IMR-90 (cell line): Measurements from ENCODE around the gene RCHY1. TPM values are rescaled to one million over a fixed set of nuclear protein-coding genes. Genes with fewer than 3 reads are reported as not detected.

ENCODE experiments used
- ATAC-seq: fragments of 200-7000 bp; cut with Tn5 transposase; 2 replicates; pipeline ENCODE4 v1.9.1; 2020; ENCODE audit warnings: low read depth, mild to moderate bottlenecking, moderate library complexity
- BruUV-seq: library from RNA; stranded (reverse); fragments of 400-500 nt; replicated peaks from 2 replicates; lab custom pipeline; 2021; lab: Mats Ljungman, UMichigan
- CTCF ChIA-PET: fragments of 300-600 bp; formaldehyde crosslinking; extraction: SDS; loops from one replicate; lab custom pipeline; 2021; ENCODE audit warnings: antibody characterized with exemption; lab: Yijun Ruan, JAX
- POLR2A ChIA-PET: fragments of 300-600 bp; sonication (Branson Sonifier 250); formaldehyde crosslinking; loops from one replicate; lab custom pipeline; 2022; ENCODE audit warnings: antibody characterized with exemption; ENCODE audit not compliant: unreplicated experiment; lab: Charles Lee
- DNase-seq: peaks from one replicate; pipeline ENCODE4 v3.0.0; 2013
- H2AFZ ChIP-seq: replicated peaks from 2 replicates; pipeline ENCODE3; 2013; ENCODE audit warnings: low read length, mild to moderate bottlenecking; ENCODE audit not compliant: poor library complexity
- H2AK5ac ChIP-seq: 2 replicates; pipeline ENCODE4 v1.6.1; 2013; ENCODE audit warnings: low read depth, low read length, inconsistent platforms
- H2AK9ac ChIP-seq: replicated peaks from 2 replicates; pipeline ENCODE3; 2013; ENCODE audit warnings: mild to moderate bottlenecking, low read depth, low read length, moderate library complexity; ENCODE audit not compliant: poor library complexity
- H2BK120ac ChIP-seq: 2 replicates; pipeline ENCODE4 v1.6.1; 2013; ENCODE audit warnings: low read depth, low read length, inconsistent platforms
- H2BK15ac ChIP-seq: 3 replicates; pipeline ENCODE4 v1.6.1; 2013; ENCODE audit warnings: low read depth, low read length, inconsistent platforms
- H2BK20ac ChIP-seq: 2 replicates; pipeline ENCODE4 v1.6.1; 2013; ENCODE audit warnings: low read depth, mild to moderate bottlenecking, inconsistent platforms, low read length, moderate library complexity
- H2BK5ac ChIP-seq: 2 replicates; pipeline ENCODE4 v1.6.1; 2013; ENCODE audit warnings: mild to moderate bottlenecking, low read depth, low read length, inconsistent platforms; ENCODE audit not compliant: poor library complexity, severe bottlenecking
- H3K14ac ChIP-seq: replicated peaks from 2 replicates; pipeline ENCODE4 v1.6.1; 2013; ENCODE audit warnings: low read depth, low read length, inconsistent platforms
- H3K18ac ChIP-seq: 2 replicates; pipeline ENCODE4 v1.6.1; 2013; ENCODE audit warnings: low read depth, low read length, control low read depth
- H3K23ac ChIP-seq: 2 replicates; pipeline ENCODE4 v1.6.1; 2013; ENCODE audit warnings: low read depth, low read length, inconsistent platforms
- H3K27ac ChIP-seq: 2 replicates; pipeline ENCODE4 v1.5.1; 2013; ENCODE audit warnings: mild to moderate bottlenecking, control low read depth, low read length; ENCODE audit not compliant: insufficient read depth
- H3K27me3 ChIP-seq: 2 replicates; pipeline ENCODE4 v1.6.1; 2013; ENCODE audit warnings: low read length; ENCODE audit not compliant: control insufficient read depth, insufficient read depth
- H3K36me3 ChIP-seq: 2 replicates; pipeline ENCODE4 v1.6.1; 2013; ENCODE audit warnings: low read length, mixed read lengths; ENCODE audit not compliant: control insufficient read depth, insufficient read depth
- H3K4ac ChIP-seq: 2 replicates; pipeline ENCODE4 v1.6.1; 2013; ENCODE audit warnings: low read depth, low read length, inconsistent platforms
- H3K4me1 ChIP-seq: 2 replicates; pipeline ENCODE4 v1.6.1; 2013; ENCODE audit warnings: low read length, mixed read lengths; ENCODE audit not compliant: control insufficient read depth, insufficient read depth
- H3K4me2 ChIP-seq: 2 replicates; pipeline ENCODE4 v1.6.1; 2013; ENCODE audit warnings: low read depth, mild to moderate bottlenecking, control low read depth, low read length, moderate library complexity
- H3K4me3 ChIP-seq: 2 replicates; pipeline ENCODE4 v1.5.1; 2013; ENCODE audit warnings: low read depth, mild to moderate bottlenecking, control low read depth, low read length, moderate library complexity; ENCODE audit not compliant: insufficient read depth
- H3K56ac ChIP-seq: 2 replicates; pipeline ENCODE4 v1.6.1; 2013; ENCODE audit warnings: low read length, inconsistent platforms; ENCODE audit not compliant: insufficient read depth; ENCODE audit errors: extremely low read depth
- H3K79me1 ChIP-seq, 2 experiments: 2 replicates each; pipeline ENCODE4 v1.6.1; 2013; ENCODE audit warnings: low read length in 2 of 2, inconsistent platforms in 1 of 2, low read depth in 1 of 2
- H3K9ac ChIP-seq: 2 replicates; pipeline ENCODE4 v1.6.1; 2013; ENCODE audit warnings: low read depth, low read length, control low read depth
- H3K9me1 ChIP-seq: 2 replicates; pipeline ENCODE4 v1.6.1; 2013; ENCODE audit warnings: low read length, inconsistent platforms; ENCODE audit not compliant: insufficient read depth
- H3K9me3 ChIP-seq: 2 replicates; pipeline ENCODE4 v1.6.1; 2013; ENCODE audit warnings: low read length; ENCODE audit not compliant: control insufficient read depth, insufficient read depth
- H4K20me1 ChIP-seq: 2 replicates; pipeline ENCODE4 v1.6.1; 2013; ENCODE audit warnings: low read length, inconsistent platforms; ENCODE audit not compliant: insufficient read depth
- H4K5ac ChIP-seq: 2 replicates; pipeline ENCODE4 v1.6.1; 2013; ENCODE audit warnings: mild to moderate bottlenecking, low read depth, low read length, control low read depth
- H4K8ac ChIP-seq, 2 experiments: 2 replicates each; pipeline ENCODE4 v1.6.1; 2013; ENCODE audit warnings: low read depth in 2 of 2, low read length in 2 of 2, control low read depth in 1 of 2, inconsistent platforms in 1 of 2
- H4K91ac ChIP-seq: 2 replicates; pipeline ENCODE4 v1.6.1; 2013; ENCODE audit warnings: low read depth, low read length, inconsistent platforms; ENCODE audit not compliant: insufficient read depth
- BHLHE40 ChIP-seq: fragments of 150-350 bp; IDR thresholded peaks from 2 replicates; pipeline ENCODE4 v1.6.1; 2016; ENCODE audit warnings: mild to moderate bottlenecking, low read depth, low read length
- CEBPB ChIP-seq: IDR thresholded peaks from 2 replicates; pipeline ENCODE4 v1.6.1; 2012; ENCODE audit warnings: low read depth, low read length, improper control_type of control experiment
- MAFK ChIP-seq: IDR thresholded peaks from 2 replicates; pipeline ENCODE4 v1.6.1; 2012; ENCODE audit warnings: low read depth, low read length, improper control_type of control experiment
- MAZ ChIP-seq: IDR thresholded peaks from 2 replicates; pipeline ENCODE4 v1.6.1; 2012; ENCODE audit warnings: low read depth, mild to moderate bottlenecking, low read length, improper control_type of control experiment, moderate library complexity, borderline replicate concordance
- MXI1 ChIP-seq: IDR thresholded peaks from 2 replicates; pipeline ENCODE4 v1.6.1; 2012; ENCODE audit warnings: low read depth, mild to moderate bottlenecking, low read length, moderate library complexity, borderline replicate concordance
- NFE2L2 ChIP-seq: fragments of 150-350 bp; IDR thresholded peaks from 2 replicates; pipeline ENCODE4 v1.6.1; 2016; ENCODE audit warnings: low read depth, mild to moderate bottlenecking, low read length
- POLR2A ChIP-seq: IDR thresholded peaks from 2 replicates; pipeline ENCODE4 v1.6.1; 2012; ENCODE audit warnings: mild to moderate bottlenecking, low read depth, low read length
- RAD21 ChIP-seq: IDR thresholded peaks from 2 replicates; pipeline ENCODE4 v1.6.1; 2012; ENCODE audit warnings: low read length, improper control_type of control experiment
- SMC3 ChIP-seq: fragments of 150-350 bp; IDR thresholded peaks from 2 replicates; pipeline ENCODE4 v1.6.1; 2016; ENCODE audit warnings: low read depth, mild to moderate bottlenecking, antibody characterized with exemption, low read length, moderate library complexity
- WGBS, 2 experiments: methylation state at CpG; one replicate each; pipeline versions ENCODE4 v1.1.5 to v1.1.7; 2013; ENCODE audit warnings: missing lambda C conversion rate in 2 of 2; ENCODE audit not compliant: insufficient read length in 1 of 2; ENCODE audit errors: extremely low coverage in 2 of 2; 5-methylcytosine and 5-hydroxymethylcytosine counted together
- dilution Hi-C: fragments of 300-500 bp; cut with HindIII; formaldehyde crosslinking; loops from one replicate; pipeline ENCODE4 v1.14.3; 2018; ENCODE audit warnings: low sequenced_read_pairs; ENCODE audit not compliant: unreplicated experiment
- in situ Hi-C: fragments of 300-500 bp; cut with MboI; formaldehyde crosslinking; loops from 3 replicates; pipeline ENCODE4 v1.14.3; 2019; ENCODE audit warnings: low sequenced_read_pairs, inconsistent platforms, mixed read lengths
- intact Hi-C: fragments of 100-400 bp; cut with micrococcal nuclease; formaldehyde crosslinking; loops from 2 replicates; pipeline ENCODE4 v1.10.0; 2022
- polyA plus RNA-seq, 3 experiments: library from polyadenylated mRNA; depleted of rRNA; stranded (reverse); fragments of >200 nt; gene quantifications; 2 replicates each; pipeline ENCODE4 v1.2.3, GENCODE V29; 2012; ENCODE audit warnings: low replicate concordance in 1 of 3
- total RNA-seq: library from RNA; depleted of rRNA; stranded (reverse); fragments of >200 nt; gene quantifications from 2 replicates; pipeline ENCODE4 v1.2.3, GENCODE V29; 2012
- TF ChIP-seq, protein P1 (sequence below): fragments of 150-350 bp; IDR thresholded peaks from 2 replicates; pipeline ENCODE4 v1.6.1; 2017; ENCODE audit warnings: mild to moderate bottlenecking, antibody characterized with exemption, low read length, low read depth
- TF ChIP-seq, protein P2 (sequence below): fragments of 150-350 bp; IDR thresholded peaks from 2 replicates; pipeline ENCODE4 v1.6.1; 2016; ENCODE audit warnings: low read depth, mild to moderate bottlenecking, low read length, moderate library complexity, borderline replicate concordance
- TF ChIP-seq, protein P3 (sequence below): conservative IDR thresholded peaks from 2 replicates; pipeline ENCODE4 v1.5.1; 2012; ENCODE audit warnings: mild to moderate bottlenecking, low read depth, low read length, improper control_type of control experiment

RCHY1 gene
- total and polyA plus RNA-seq, 2 of the 4 experiments (the other 2 are of a cell fraction), result 20.1 to 22.4 TPM

DNA sequence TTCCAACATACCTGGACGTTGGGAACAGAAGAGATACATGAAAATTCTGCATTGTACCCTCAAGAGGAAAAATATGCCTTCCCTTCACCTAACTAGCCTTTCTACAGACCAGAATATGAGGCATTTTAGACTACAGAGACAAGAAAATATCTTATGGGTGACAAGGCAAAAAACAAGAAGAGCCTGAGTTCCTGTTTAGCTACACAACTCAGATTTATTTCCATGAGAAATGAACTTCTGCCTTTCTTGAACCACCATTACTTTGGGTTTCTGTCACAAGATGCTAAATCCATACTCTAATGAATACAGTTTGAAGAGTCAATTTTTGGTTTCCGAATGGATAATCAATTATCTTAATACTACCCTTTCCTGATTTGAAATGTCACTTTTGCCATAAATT lies 18.7 kb downstream of the RCHY1 start:
- Histone ChIP-seq H3K79me1 (peaks cover 11 to 15% of the 10 kb centered on the region in 2 experiments; a peak in 3 of 4 replicates), H2AK5ac (no peak overlapping the region), H3K9me1 (no peaks in the 10 kb centered on the region), H3K56ac (no peak overlapping the region), H3K9me3 (peaks cover 4% of the 10 kb centered on the region; the same call in 1 of the 2 replicates), H4K91ac (no peak overlapping the region), H3K4ac (no peak overlapping the region), H3K4me2 (no peak overlapping the region), H4K8ac (no peak overlapping the region), H2BK120ac (no peak overlapping the region), H3K4me3 (no peak overlapping the region), H2BK20ac (no peak overlapping the region), H3K27ac (no peak overlapping the region), H3K4me1 (peaks cover 2% of the 10 kb centered on the region; the same call in 1 of the 2 replicates), H4K20me1 (no peaks in the 10 kb centered on the region), H2AFZ (no peak overlapping the region), H3K14ac (no peak overlapping the region), H2BK15ac (no peak overlapping the region), H3K27me3 (no peaks in the 10 kb centered on the region), H2AK9ac (no peak overlapping the region), H4K5ac (no peak overlapping the region), H3K36me3 (peaks cover 7% of the 10 kb centered on the region), H3K23ac (no peak overlapping the region), H3K18ac (no peak overlapping the region), H2BK5ac (no peak overlapping the region), H3K9ac (no peak overlapping the region)
- POLR2A ChIA-PET, result no interaction called here
- in situ Hi-C loops (loop anchor here (25.0 kb wide), 1 partner anchor 1158 kb away; no protein-coding TSS in a partner anchor), dilution Hi-C loops (no loop called here), intact Hi-C loops (loop anchor here (10.0 kb wide), 1 partner anchor 151 kb away; no protein-coding TSS in a partner anchor)
- CTCF ChIA-PET, result no interaction called here
- TF ChIP-seq MAZ, result no peak
- TF ChIP-seq SMC3, result no peak
- no peak for TF ChIP-seq POLR2A
- no peak for TF ChIP-seq MXI1
- no peak for TF ChIP-seq RAD21
- TF ChIP-seq, protein P1, sequence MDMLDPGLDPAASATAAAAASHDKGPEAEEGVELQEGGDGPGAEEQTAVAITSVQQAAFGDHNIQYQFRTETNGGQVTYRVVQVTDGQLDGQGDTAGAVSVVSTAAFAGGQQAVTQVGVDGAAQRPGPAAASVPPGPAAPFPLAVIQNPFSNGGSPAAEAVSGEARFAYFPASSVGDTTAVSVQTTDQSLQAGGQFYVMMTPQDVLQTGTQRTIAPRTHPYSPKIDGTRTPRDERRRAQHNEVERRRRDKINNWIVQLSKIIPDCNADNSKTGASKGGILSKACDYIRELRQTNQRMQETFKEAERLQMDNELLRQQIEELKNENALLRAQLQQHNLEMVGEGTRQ, result no peak
- no peak for TF ChIP-seq NFE2L2
- TF ChIP-seq CEBPB, result no peak
- TF ChIP-seq MAFK, result no peak
- TF ChIP-seq, protein P2, sequence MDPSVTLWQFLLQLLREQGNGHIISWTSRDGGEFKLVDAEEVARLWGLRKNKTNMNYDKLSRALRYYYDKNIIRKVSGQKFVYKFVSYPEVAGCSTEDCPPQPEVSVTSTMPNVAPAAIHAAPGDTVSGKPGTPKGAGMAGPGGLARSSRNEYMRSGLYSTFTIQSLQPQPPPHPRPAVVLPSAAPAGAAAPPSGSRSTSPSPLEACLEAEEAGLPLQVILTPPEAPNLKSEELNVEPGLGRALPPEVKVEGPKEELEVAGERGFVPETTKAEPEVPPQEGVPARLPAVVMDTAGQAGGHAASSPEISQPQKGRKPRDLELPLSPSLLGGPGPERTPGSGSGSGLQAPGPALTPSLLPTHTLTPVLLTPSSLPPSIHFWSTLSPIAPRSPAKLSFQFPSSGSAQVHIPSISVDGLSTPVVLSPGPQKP, result no peak
- TF ChIP-seq, protein P3, sequence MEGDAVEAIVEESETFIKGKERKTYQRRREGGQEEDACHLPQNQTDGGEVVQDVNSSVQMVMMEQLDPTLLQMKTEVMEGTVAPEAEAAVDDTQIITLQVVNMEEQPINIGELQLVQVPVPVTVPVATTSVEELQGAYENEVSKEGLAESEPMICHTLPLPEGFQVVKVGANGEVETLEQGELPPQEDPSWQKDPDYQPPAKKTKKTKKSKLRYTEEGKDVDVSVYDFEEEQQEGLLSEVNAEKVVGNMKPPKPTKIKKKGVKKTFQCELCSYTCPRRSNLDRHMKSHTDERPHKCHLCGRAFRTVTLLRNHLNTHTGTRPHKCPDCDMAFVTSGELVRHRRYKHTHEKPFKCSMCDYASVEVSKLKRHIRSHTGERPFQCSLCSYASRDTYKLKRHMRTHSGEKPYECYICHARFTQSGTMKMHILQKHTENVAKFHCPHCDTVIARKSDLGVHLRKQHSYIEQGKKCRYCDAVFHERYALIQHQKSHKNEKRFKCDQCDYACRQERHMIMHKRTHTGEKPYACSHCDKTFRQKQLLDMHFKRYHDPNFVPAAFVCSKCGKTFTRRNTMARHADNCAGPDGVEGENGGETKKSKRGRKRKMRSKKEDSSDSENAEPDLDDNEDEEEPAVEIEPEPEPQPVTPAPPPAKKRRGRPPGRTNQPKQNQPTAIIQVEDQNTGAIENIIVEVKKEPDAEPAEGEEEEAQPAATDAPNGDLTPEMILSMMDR, result no peak
- TF ChIP-seq BHLHE40, result no peak
- ATAC-seq (no peak), DNase-seq (no peak)
- WGBS, 2 experiments, result no CpG with 5 or more reads among the region's 2 CpGs
- BruUV-seq, result no TSS peak
